HEK293T (cell line): ENCODE results near the gene ITGB2.
"Not testable (repeated sequence)": the region's sequence is repeated elsewhere in the genome, so short reads cannot be mapped to it uniquely, and the experiment has no call there.

Source experiments
- CTCF ChIA-PET: fragments of 350-600 bp; formaldehyde crosslinking; extraction: SDS; loops from one replicate; lab custom pipeline; 2021; ENCODE audit warnings: antibody characterized with exemption, inconsistent platforms; lab: Yijun Ruan, JAX
- POLR2A ChIA-PET: fragments of 350-600 bp; formaldehyde crosslinking; extraction: SDS; loops from one replicate; lab custom pipeline; 2020; ENCODE audit warnings: antibody characterized with exemption, inconsistent platforms; lab: Yijun Ruan, JAX
- DNase-seq: peaks from one replicate; pipeline ENCODE4 v3.0.0; 2012; ENCODE audit warnings: mixed read lengths; ENCODE audit errors: extremely low spot score
- ARNT ChIP-seq: fragments of 450-650 bp; IDR thresholded peaks from 2 replicates; pipeline ENCODE4 v1.6.1; 2017; ENCODE audit warnings: mild to moderate bottlenecking
- BHLHE40 ChIP-seq: fragments of 450-650 bp; IDR thresholded peaks from 2 replicates; pipeline ENCODE4 v1.6.1; 2016; ENCODE audit warnings: mild to moderate bottlenecking, moderate library complexity, borderline replicate concordance
- CTBP1 ChIP-seq: fragments of 450-650 bp; IDR thresholded peaks from 2 replicates; pipeline ENCODE4 v1.6.1; 2016; ENCODE audit warnings: borderline replicate concordance
- ELF4 ChIP-seq: fragments of 450-650 bp; IDR thresholded peaks from 2 replicates; pipeline ENCODE4 v1.6.1; 2017; ENCODE audit warnings: antibody characterized with exemption
- FOXA1 ChIP-seq: fragments of 450-650 bp; IDR thresholded peaks from 2 replicates; pipeline ENCODE4 v1.6.1; 2016; ENCODE audit warnings: mild to moderate bottlenecking
- FOXK2 ChIP-seq: fragments of 450-650 bp; IDR thresholded peaks from 2 replicates; pipeline ENCODE4 v1.6.1; 2016; ENCODE audit warnings: mild to moderate bottlenecking
- FOXM1 ChIP-seq: fragments of 450-650 bp; IDR thresholded peaks from 2 replicates; pipeline ENCODE4 v1.6.1; 2017; ENCODE audit warnings: mild to moderate bottlenecking, borderline replicate concordance
- HDGF ChIP-seq: fragments of 450-650 bp; IDR thresholded peaks from 2 replicates; pipeline ENCODE4 v1.6.1; 2017; ENCODE audit warnings: antibody characterized with exemption, borderline replicate concordance
- L3MBTL2 ChIP-seq: fragments of 450-650 bp; conservative IDR thresholded peaks from 2 replicates; pipeline ENCODE4 v1.6.1; 2016; ENCODE audit warnings: mild to moderate bottlenecking
- LEF1 ChIP-seq: fragments of 450-650 bp; IDR thresholded peaks from 2 replicates; pipeline ENCODE4 v1.6.1; 2017; ENCODE audit warnings: mild to moderate bottlenecking, borderline replicate concordance
- NFRKB ChIP-seq: fragments of 450-650 bp; IDR thresholded peaks from 2 replicates; pipeline ENCODE4 v1.6.1; 2016; ENCODE audit warnings: mild to moderate bottlenecking, moderate library complexity
- PKNOX1 ChIP-seq: fragments of 450-650 bp; IDR thresholded peaks from 2 replicates; pipeline ENCODE4 v1.6.1; 2016
- SP1 ChIP-seq: fragments of 450-650 bp; IDR thresholded peaks from 2 replicates; pipeline ENCODE4 v1.6.1; 2017
- SUZ12 ChIP-seq: fragments of 450-650 bp; IDR thresholded peaks from 2 replicates; pipeline ENCODE4 v1.6.1; 2016; ENCODE audit warnings: mild to moderate bottlenecking
- TARDBP ChIP-seq: fragments of 450-650 bp; IDR thresholded peaks from 2 replicates; pipeline ENCODE4 v1.6.1; 2016
- ZNF384 ChIP-seq: fragments of 450-650 bp; IDR thresholded peaks from 2 replicates; pipeline ENCODE4 v1.6.1; 2016

The ITGB2 gene

GRCh38 chr21:44931501-44932407, 11.1 kb upstream of the ITGB2 start:
- no peak for DNase-seq
- TF ChIP-seq ZNF384 (no peak), ELF4 (no peak), TARDBP (no peak), NFRKB (no peak), SP1 (no peak), ARNT (no peak), SUZ12 (no peak), FOXM1 (no peak), FOXA1 (no peak), FOXK2 (no peak), LEF1 (no peak)
- CTCF ChIA-PET = interaction anchor here (0.6 kb wide), 1 partner anchor 178 kb away, joined by 3 read pairs; no protein-coding TSS in a partner anchor
- POLR2A ChIA-PET = no interaction called here

DNA sequence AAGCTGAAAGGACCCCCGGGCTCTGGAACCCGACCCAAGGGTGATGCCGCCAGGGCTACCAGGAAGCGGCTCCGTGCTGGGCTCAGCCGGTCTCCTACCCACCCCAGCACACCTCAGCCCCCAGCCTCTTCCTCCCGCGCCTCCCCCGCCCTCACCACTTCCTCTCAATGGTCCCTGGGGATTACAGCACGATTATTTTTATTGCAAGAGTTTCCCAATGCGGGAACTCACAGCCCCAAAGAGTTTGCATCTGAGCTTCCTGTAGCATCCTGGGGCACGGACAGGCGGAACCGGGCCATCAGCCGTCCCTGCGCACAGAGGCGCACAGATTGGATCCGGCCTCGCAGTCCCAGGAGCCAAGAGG, 10.4 kb upstream of the ITGB2 start:
- CTCF ChIA-PET = interaction anchor here (0.6 kb wide), 1 partner anchor 179 kb away, joined by 3 read pairs; no protein-coding TSS in a partner anchor
- no peak for DNase-seq
- TF ChIP-seq CTBP1 (no peak), ZNF384 (no peak)
- POLR2A ChIA-PET = no interaction called here

GRCh38 chr21:44930543-44930981, 9.9 kb upstream of the ITGB2 start:
- CTCF ChIA-PET = no interaction called here

GRCh38 chr21:44929799-44930542, 9.3 kb upstream of the ITGB2 start:
- ChIA-PET CTCF (no interaction called here), POLR2A (interaction anchor here (0.8 to 1.4 kb wide), 2 partner anchors 10 to 128 kb away, joined by 3 read pairs; partner anchors contain the start of genes SLX9 and UBE2G2)
- TF ChIP-seq L3MBTL2 = no peak
- no peak for TF ChIP-seq TARDBP
- TF ChIP-seq FOXM1 = no peak
- no peak for TF ChIP-seq CTBP1
- TF ChIP-seq HDGF = no peak
- TF ChIP-seq ZNF384 = no peak
- no peak for TF ChIP-seq NFRKB
- TF ChIP-seq ARNT = no peak
- no peak for TF ChIP-seq FOXA1
- TF ChIP-seq ELF4 = no peak
- TF ChIP-seq SUZ12 = no peak
- no peak for TF ChIP-seq LEF1
- TF ChIP-seq FOXK2 = no peak
- no peak for TF ChIP-seq BHLHE40
- DNase-seq = no peak

More at GRCh38 chr21:44930543-44930981, 9.9 kb upstream of the ITGB2 start:
- DNase-seq = no peak
- POLR2A ChIA-PET = no interaction called here
- TF ChIP-seq SP1 (no peak), NFRKB (no peak), L3MBTL2 (no peak), HDGF (no peak), ZNF384 (no peak), PKNOX1 (no peak), BHLHE40 (no peak), FOXM1 (no peak), TARDBP (no peak), LEF1 (no peak), ARNT (no peak)

GRCh38 chr21:44929242-44929798, 8.6 kb upstream of the ITGB2 start:
- ChIA-PET CTCF (no interaction called here), POLR2A (interaction anchor here (0.8 to 1.4 kb wide), 2 partner anchors 11 to 128 kb away, joined by 3 read pairs; partner anchors contain the start of genes SLX9 and UBE2G2)
- TF ChIP-seq SUZ12 = no peak
- TF ChIP-seq L3MBTL2 = no peak
- TF ChIP-seq FOXA1 = no peak
- no peak for TF ChIP-seq ARNT
- no peak for TF ChIP-seq BHLHE40
- no peak for TF ChIP-seq PKNOX1
- no peak for TF ChIP-seq ELF4
- no peak for TF ChIP-seq CTBP1
- TF ChIP-seq FOXK2 = no peak
- TF ChIP-seq NFRKB = no peak
- TF ChIP-seq SP1 = no peak
- TF ChIP-seq LEF1 = no peak
- TF ChIP-seq TARDBP = no peak
- TF ChIP-seq FOXM1 = no peak
- DNase-seq = no peak

GRCh38 chr21:44928500-44929241, 8.0 kb upstream of the ITGB2 start:
- DNase-seq = not testable (repeated sequence)
- CTCF ChIA-PET = interaction anchor here (0.5 kb wide), 1 partner anchor 163 kb away, joined by 5 read pairs; no protein-coding TSS in a partner anchor
- POLR2A ChIA-PET = interaction anchor here (1.4 kb wide), 1 partner anchor 127 kb away, joined by 3 read pairs; the partner anchor contains the start of gene UBE2G2
